ENCODE data around the gene GCLC. TPM values are rescaled to one million over a fixed set of nuclear protein-coding genes. Genes with fewer than 3 reads are reported as not detected.

GCLC gene
- polyA plus RNA-seq, 3 donors: 6.4 to 15.7 (median 10.1) TPM

GRCh38 chr6:53524455-53524815, 20.5 kb downstream of the GCLC start:
- WGBS (ENCODE audit: insufficient coverage): no CpG with 5 or more reads among the region's 1 CpG
- H3K27ac Mint-ChIP-seq: no peak overlapping the region
- Histone ChIP-seq H3K79me2 (ENCODE audit: insufficient read depth, low read length) (peaks cover 61% of the 10 kb centered on the region), H3K9ac (ENCODE audit: insufficient read depth, low read length, poor library complexity, severe bottlenecking) (no peak overlapping the region), H2AFZ (ENCODE audit: insufficient read depth, low read depth, low read length, poor library complexity, severe bottlenecking) (no peak overlapping the region), H3K27me3 (ENCODE audit: control insufficient read depth in 2 of 2, insufficient read depth in 2 of 2, low read length in 2 of 2) (no peaks in the 10 kb centered on the region), H3K4me3 (replicated peaks in 1 of 3; ENCODE audit: low read depth in 2 of 3, low read length in 3 of 3) (no peak overlapping the region), H3K36me3 (replicated peaks in 1 of 2; ENCODE audit: control insufficient read depth in 1 of 2, insufficient read depth in 2 of 2, low read length in 2 of 2) (peaks cover 7 to 25% of the 10 kb centered on the region in 2 donors), H3K4me2 (replicated peaks; ENCODE audit: extremely low read depth, low read length, poor library complexity, severe bottlenecking) (no peak overlapping the region), H3K9me3 (replicated peaks in 1 of 2; ENCODE audit: control insufficient read depth in 1 of 2, insufficient read depth in 1 of 2, low read length in 2 of 2) (no peaks in the 10 kb centered on the region), H3K27ac (ENCODE audit: low read depth in 1 of 2, low read length in 2 of 2) (no peak overlapping the region), H3K4me1 (ENCODE audit: control insufficient read depth in 1 of 2, insufficient read depth in 2 of 2, low read length in 2 of 2) (peaks cover 4 to 6% of the 10 kb centered on the region in 2 donors), H4K20me1 (ENCODE audit: insufficient read depth, low read length) (peaks cover 34% of the 10 kb centered on the region)
- H3K4me3 Mint-ChIP-seq: no peak overlapping the region
- peaks cover 0 to 2% (median 0%) of the 10 kb centered on the region in 7 donors for H3K9me3 Mint-ChIP-seq
- intact Hi-C loops (cut with micrococcal nuclease): no loop called here
- no peak for DNase-seq
- H3K27me3 Mint-ChIP-seq (ENCODE audit: low read depth in 3 of 3): peaks cover 0 to 2% (median 0%) of the 10 kb centered on the region in 3 donors
- no peak for TF ChIP-seq CTCF (IDR thresholded peaks at IDR 0.05)
- peaks cover 22% of the 10 kb centered on the region for H3K4me1 Mint-ChIP-seq
- H3K36me3 Mint-ChIP-seq: peaks cover 12 to 22% of the 10 kb centered on the region in 2 donors

GRCh38 chr6:53523511-53524454, 21.1 kb downstream of the GCLC start:
- peaks cover 4 to 6% of the 10 kb centered on the region in 2 donors for H3K4me1 ChIP-seq (ENCODE audit: control insufficient read depth in 1 of 2, insufficient read depth in 2 of 2, low read length in 2 of 2)
- peaks cover 22% of the 10 kb centered on the region for H3K4me1 Mint-ChIP-seq
- TF ChIP-seq CTCF (IDR thresholded peaks at IDR 0.05): no peak
- peaks cover 55% of the 10 kb centered on the region for H3K79me2 ChIP-seq (ENCODE audit: insufficient read depth, low read length)
- H3K4me3 Mint-ChIP-seq: no peak overlapping the region
- no peak overlapping the region for H3K27ac Mint-ChIP-seq
- peaks cover 34% of the 10 kb centered on the region for H4K20me1 ChIP-seq (ENCODE audit: insufficient read depth, low read length)
- no CpG with 5 or more reads among the region's 8 CpGs for WGBS (ENCODE audit: insufficient coverage)
- H3K27me3 ChIP-seq (ENCODE audit: control insufficient read depth in 2 of 2, insufficient read depth in 2 of 2, low read length in 2 of 2): no peaks in the 10 kb centered on the region
- peaks cover 11 to 31% of the 10 kb centered on the region in 2 donors for H3K36me3 ChIP-seq (replicated peaks in 1 of 2; ENCODE audit: control insufficient read depth in 1 of 2, insufficient read depth in 2 of 2, low read length in 2 of 2)
- H2AFZ ChIP-seq (ENCODE audit: insufficient read depth, low read depth, low read length, poor library complexity, severe bottlenecking): no peak overlapping the region
- no peak overlapping the region for H3K27ac ChIP-seq (ENCODE audit: low read depth in 1 of 2, low read length in 2 of 2)
- DNase-seq: no peak
- H3K36me3 Mint-ChIP-seq: peaks cover 16 to 28% of the 10 kb centered on the region in 2 donors
- H3K9me3 ChIP-seq (replicated peaks in 1 of 2; ENCODE audit: control insufficient read depth in 1 of 2, insufficient read depth in 1 of 2, low read length in 2 of 2): no peaks in the 10 kb centered on the region
- H3K9ac ChIP-seq (ENCODE audit: insufficient read depth, low read length, poor library complexity, severe bottlenecking): no peak overlapping the region
- no peak overlapping the region for H3K4me2 ChIP-seq (replicated peaks; ENCODE audit: extremely low read depth, low read length, poor library complexity, severe bottlenecking)
- intact Hi-C loops (cut with micrococcal nuclease): no loop called here
- H3K4me3 ChIP-seq (replicated peaks in 1 of 3; ENCODE audit: low read depth in 2 of 3, low read length in 3 of 3): no peak overlapping the region
- peaks cover 0 to 2% (median 0%) of the 10 kb centered on the region in 3 donors for H3K27me3 Mint-ChIP-seq (ENCODE audit: low read depth in 3 of 3)
- H3K9me3 Mint-ChIP-seq: peaks cover 0 to 2% (median 0%) of the 10 kb centered on the region in 7 donors
